H1 (cell line): Measurements from ENCODE around the gene GALK1. TPM values are rescaled to one million over a fixed set of nuclear protein-coding genes. Genes with fewer than 3 reads are reported as not detected.

Source experiments
- CTCF ChIA-PET: fragments of 300-600 bp; sonication (Branson Sonifier 250); formaldehyde crosslinking; loops from one replicate; lab custom pipeline; 2021; ENCODE audit not compliant: partially characterized antibody; lab: Charles Lee
- POLR2A ChIA-PET: fragments of 300-600 bp; sonication (Branson Sonifier 250); formaldehyde crosslinking; loops from one replicate; lab custom pipeline; 2021; ENCODE audit warnings: inconsistent platforms; ENCODE audit not compliant: partially characterized antibody; lab: Charles Lee
- DNase-seq, 2 experiments: peaks; one replicate each; pipeline versions ENCODE4 v3.0.0 to v3.0.0-alpha.2; 2010 to 2022; ENCODE audit warnings: low spot score in 2 of 2, low read depth in 1 of 2, mixed read lengths in 1 of 2
- FAIRE-seq: peaks from 2 replicates; lab custom pipeline; 2011; peaks lifted over from hg19 to GRCh38; lab: Jason Lieb, UNC
- H2AFZ ChIP-seq: 2 replicates; pipeline ENCODE4 v1.8.1; 2012; ENCODE audit warnings: low read length, inconsistent platforms
- H2AK5ac ChIP-seq: 2 replicates; pipeline ENCODE4 v1.6.1; 2013; ENCODE audit warnings: low read depth, low read length
- H2BK120ac ChIP-seq: replicated peaks from 2 replicates; pipeline ENCODE3; 2013; ENCODE audit warnings: low read depth, low read length, inconsistent platforms
- H2BK12ac ChIP-seq: 2 replicates; pipeline ENCODE4 v1.6.1; 2013; ENCODE audit warnings: low read depth, low read length
- H2BK15ac ChIP-seq: 2 replicates; pipeline ENCODE4 v1.6.1; 2013; ENCODE audit warnings: low read length
- H2BK20ac ChIP-seq: 2 replicates; pipeline ENCODE4 v1.6.1; 2013; ENCODE audit warnings: low read length
- H2BK5ac ChIP-seq: 2 replicates; pipeline ENCODE4 v1.6.1; 2013; ENCODE audit warnings: low read depth, low read length
- H3K14ac ChIP-seq: 2 replicates; pipeline ENCODE4 v1.6.1; 2013; ENCODE audit warnings: inconsistent platforms; ENCODE audit not compliant: insufficient read length
- H3K18ac ChIP-seq: 2 replicates; pipeline ENCODE4 v1.6.1; 2013; ENCODE audit warnings: low read length; ENCODE audit errors: extremely low read depth
- H3K23ac ChIP-seq: 2 replicates; pipeline ENCODE4 v1.6.1; 2013; ENCODE audit warnings: inconsistent platforms; ENCODE audit not compliant: insufficient read length
- H3K23me2 ChIP-seq: 2 replicates; pipeline ENCODE4 v1.6.1; 2013; ENCODE audit warnings: low read depth, low read length
- H3K27ac ChIP-seq: 2 replicates; pipeline ENCODE4 v1.6.1; 2011; ENCODE audit warnings: low read depth, low read length, inconsistent platforms
- H3K27me3 ChIP-seq, 4 experiments: replicated peaks in 1 of 4; 1 replicate in 1 of 4; 2 replicates in 3 of 4; pipeline versions ENCODE4 v1.6.1 to v1.8.1; 2011 to 2013; ENCODE audit warnings: low read length in 3 of 4, mild to moderate bottlenecking in 3 of 4, inconsistent platforms in 2 of 4, mixed read lengths in 2 of 4, moderate library complexity in 1 of 4; ENCODE audit not compliant: control insufficient read depth in 3 of 4, insufficient read depth in 3 of 4; ENCODE audit errors: extremely low read depth in 1 of 4
- H3K36me3 ChIP-seq, 4 experiments: 2 replicates each; pipeline versions ENCODE4 v1.6.1 to v1.8.1; 2011 to 2013; ENCODE audit warnings: mild to moderate bottlenecking in 4 of 4, low read length in 3 of 4, moderate library complexity in 2 of 4, control low read depth in 1 of 4, inconsistent platforms in 1 of 4; ENCODE audit not compliant: insufficient read depth in 4 of 4, control insufficient read depth in 2 of 4
- H3K4ac ChIP-seq: replicated peaks from 2 replicates; pipeline ENCODE3; 2013; ENCODE audit warnings: low read length, low read depth, mixed read lengths, inconsistent platforms; ENCODE audit not compliant: insufficient read length
- H3K4me1 ChIP-seq, 4 experiments: replicated peaks in 1 of 4; 1 replicate in 1 of 4; 2 replicates in 3 of 4; pipeline versions ENCODE4 v1.6.1 to v1.8.1; 2011 to 2013; ENCODE audit warnings: low read length in 3 of 4, inconsistent platforms in 2 of 4, mixed read lengths in 1 of 4; ENCODE audit not compliant: insufficient read depth in 4 of 4, control insufficient read depth in 3 of 4
- H3K4me2 ChIP-seq, 2 experiments: 2 replicates each; pipeline versions ENCODE4 v1.6.1 to v1.8.1; 2011 to 2013; ENCODE audit warnings: low read depth in 2 of 2, low read length in 2 of 2, control low read depth in 1 of 2, inconsistent platforms in 1 of 2, mild to moderate bottlenecking in 1 of 2; ENCODE audit not compliant: insufficient read depth in 1 of 2
- H3K4me3 ChIP-seq, 4 experiments: fragments of 200-600, 300-600 bp in 1 of 4; sonication (generic), shearing (Covaris generic), sonication (Bioruptor Twin) in 1 of 4; 2 replicates each; pipeline versions ENCODE4 v1.5.1 to v1.8.1; 2011 to 2016; ENCODE audit warnings: low read length in 4 of 4, low read depth in 3 of 4, control low read depth in 2 of 4, inconsistent platforms in 2 of 4, mild to moderate bottlenecking in 2 of 4, mixed read lengths in 1 of 4, moderate library complexity in 1 of 4; ENCODE audit not compliant: insufficient read depth in 2 of 4; ENCODE audit errors: extremely low read depth in 1 of 4
- H3K56ac ChIP-seq: replicated peaks from 2 replicates; pipeline ENCODE3; 2013; ENCODE audit warnings: low read depth, mild to moderate bottlenecking, mixed read lengths, low read length, inconsistent platforms; ENCODE audit not compliant: insufficient read length
- H3K79me1 ChIP-seq: 2 replicates; pipeline ENCODE4 v1.6.1; 2013; ENCODE audit warnings: low read depth, low read length, control low read depth
- H3K79me2 ChIP-seq, 2 experiments: 2 replicates each; pipeline versions ENCODE4 v1.6.1 to v1.8.1; 2012 to 2013; ENCODE audit warnings: low read length in 2 of 2, mild to moderate bottlenecking in 2 of 2, inconsistent platforms in 1 of 2; ENCODE audit not compliant: insufficient read depth in 2 of 2, control insufficient read depth in 1 of 2
- H3K9ac ChIP-seq, 4 experiments: replicated peaks in 1 of 4; 1 replicate in 1 of 4; 2 replicates in 3 of 4; pipeline versions ENCODE4 v1.6.1 to v1.8.1; 2011 to 2013; ENCODE audit warnings: low read depth in 3 of 4, low read length in 3 of 4, control low read depth in 2 of 4, mild to moderate bottlenecking in 2 of 4, moderate library complexity in 2 of 4, inconsistent platforms in 1 of 4; ENCODE audit errors: extremely low read depth in 1 of 4
- H3K9me3 ChIP-seq, 2 experiments: 2 replicates each; pipeline versions ENCODE4 v1.6.1 to v1.8.1; 2012 to 2013; ENCODE audit warnings: mild to moderate bottlenecking in 2 of 2, moderate library complexity in 2 of 2, control low read depth in 1 of 2, inconsistent platforms in 1 of 2, low read depth in 1 of 2, low read length in 1 of 2, mixed read lengths in 1 of 2; ENCODE audit not compliant: insufficient read depth in 2 of 2
- H4K20me1 ChIP-seq, 2 experiments: replicated peaks in 1 of 2; 2 replicates each; pipeline versions ENCODE3 to v1.8.1; 2011 to 2013; ENCODE audit warnings: inconsistent platforms in 2 of 2, low read length in 2 of 2, mild to moderate bottlenecking in 1 of 2; ENCODE audit not compliant: insufficient read depth in 2 of 2, control insufficient read depth in 1 of 2
- H4K5ac ChIP-seq: 2 replicates; pipeline ENCODE4 v1.6.1; 2013; ENCODE audit warnings: low read length, low read depth, mixed read lengths, inconsistent platforms; ENCODE audit not compliant: insufficient read length
- H4K8ac ChIP-seq: 2 replicates; pipeline ENCODE4 v1.8.0; 2013; ENCODE audit warnings: mild to moderate bottlenecking, moderate library complexity, low read length, inconsistent platforms; ENCODE audit not compliant: insufficient read depth; ENCODE audit errors: extremely low read depth
- H4K91ac ChIP-seq: replicated peaks from 2 replicates; pipeline ENCODE3; 2013; ENCODE audit warnings: low read length, mixed read lengths, inconsistent platforms; ENCODE audit not compliant: insufficient read length
- BRCA1 ChIP-seq: IDR thresholded peaks from 2 replicates; pipeline ENCODE4 v1.6.1; 2012; ENCODE audit warnings: low read depth, low read length, improper control_type of control experiment
- CBX5 ChIP-seq: fragments of 300-800, 300-1000 bp; sonication (generic); IDR thresholded peaks from 2 replicates; pipeline ENCODE4 v1.7.1; 2016; ENCODE audit warnings: antibody characterized with exemption, low read length, low read depth
- CHD1 ChIP-seq: IDR thresholded peaks from 2 replicates; pipeline ENCODE4 v1.6.1; 2012; ENCODE audit warnings: low read depth, low read length, improper control_type of control experiment
- EP300 ChIP-seq, 2 experiments: IDR thresholded peaks; 1 replicate in 1 of 2; 2 replicates in 1 of 2; pipeline ENCODE4 v1.6.1; 2011 to 2012; ENCODE audit warnings: low read depth in 2 of 2, low read length in 2 of 2, mild to moderate bottlenecking in 2 of 2, borderline replicate concordance in 1 of 2, inconsistent platforms in 1 of 2, moderate library complexity in 1 of 2
- FOSL1 ChIP-seq: IDR thresholded peaks from 2 replicates; pipeline ENCODE4 v1.6.1; 2011; ENCODE audit warnings: mild to moderate bottlenecking, low read depth, low read length, moderate library complexity; ENCODE audit not compliant: insufficient read depth
- GABPA ChIP-seq: IDR thresholded peaks from 2 replicates; pipeline ENCODE4 v1.6.1; 2011; ENCODE audit warnings: mild to moderate bottlenecking, low read length, moderate library complexity, borderline replicate concordance; ENCODE audit not compliant: insufficient read depth
- KDM1A ChIP-seq: fragments of 200-600, 300-600 bp; sonication (generic); IDR thresholded peaks from 2 replicates; pipeline ENCODE4 v1.7.1; 2016; ENCODE audit warnings: mild to moderate bottlenecking, low read length, borderline replicate concordance
- KDM4A ChIP-seq: IDR thresholded peaks from one replicate; pipeline ENCODE4 v1.7.1; 2012; ENCODE audit warnings: low read depth, mild to moderate bottlenecking, moderate library complexity, low read length, inconsistent platforms; ENCODE audit not compliant: severe bottlenecking
- KDM5A ChIP-seq: fragments of 200-600 bp; IDR thresholded peaks from 2 replicates; pipeline ENCODE4 v1.7.1; 2012; ENCODE audit warnings: mild to moderate bottlenecking, low read length, inconsistent platforms, mixed read lengths
- MAFK ChIP-seq: IDR thresholded peaks from 2 replicates; pipeline ENCODE4 v1.6.1; 2012; ENCODE audit warnings: low read depth, mild to moderate bottlenecking, improper control_type of control experiment, low read length
- RBBP5 ChIP-seq: IDR thresholded peaks from 2 replicates; pipeline ENCODE4 v1.7.1; 2012; ENCODE audit warnings: low read depth, mild to moderate bottlenecking, inconsistent platforms, low read length, moderate library complexity, borderline replicate concordance
- TAF1 ChIP-seq: IDR thresholded peaks from 2 replicates; pipeline ENCODE4 v1.6.1; 2011; ENCODE audit warnings: mild to moderate bottlenecking, low read depth, low read length
- TCF12 ChIP-seq: IDR thresholded peaks from 2 replicates; pipeline ENCODE4 v1.6.1; 2011; ENCODE audit warnings: low read depth, mild to moderate bottlenecking, low read length
- TEAD4 ChIP-seq: IDR thresholded peaks from 2 replicates; pipeline ENCODE4 v1.6.1; 2012; ENCODE audit warnings: low read depth, low read length, inconsistent platforms, mixed read lengths
- YY1 ChIP-seq: IDR thresholded peaks from 2 replicates; pipeline ENCODE4 v1.6.1; 2011; ENCODE audit warnings: low read depth, mild to moderate bottlenecking, low read length
- WGBS, 2 experiments: shearing (Covaris generic) in 1 of 2; methylation state at CpG; one replicate each; pipeline versions ENCODE4 v1.1.6 to v1.1.7; 2013 to 2015; ENCODE audit warnings: low lambda C conversion rate in 2 of 2, mixed read lengths in 2 of 2, inconsistent platforms in 1 of 2, low coverage in 1 of 2, missing lambda C conversion rate in 1 of 2; ENCODE audit not compliant: insufficient replicate concordance in 2 of 2, insufficient coverage in 1 of 2, insufficient read length in 1 of 2; ENCODE audit errors: extremely low coverage in 1 of 2, missing lambda C conversion rate in 1 of 2; 5-methylcytosine and 5-hydroxymethylcytosine counted together
- polyA plus RNA-seq, 7 experiments: library from polyadenylated mRNA; depleted of rRNA in 3 of 7; stranded (reverse) in 5 of 7; unstranded in 2 of 7; fragments of >200 nt in 5 of 7; fragments of 200-250 nt in 2 of 7; gene quantifications; 1 replicate in 5 of 7; 2 replicates in 1 of 7; 4 replicates in 1 of 7; pipeline versions ENCODE4 v1.2.1 to v1.2.3, GENCODE V29; 2011 to 2013; ENCODE audit warnings: missing spikeins in 2 of 7, mixed read lengths in 2 of 7
- total RNA-seq: library from RNA; stranded (reverse); fragmentation: NEBNext Ultra II Directional; extraction: Animal tissue kit (Norgen Biotek cat#: 25700); gene quantifications from 2 replicates; pipeline ENCODE4 v1.2.1, GENCODE V29; 2021

Gene GALK1
- total and polyA plus RNA-seq, 2 of the 8 experiments (the other 6 are each of a cell fraction or from before 2014, with no cell fraction given): 34.1 to 47.9 TPM

DNA sequence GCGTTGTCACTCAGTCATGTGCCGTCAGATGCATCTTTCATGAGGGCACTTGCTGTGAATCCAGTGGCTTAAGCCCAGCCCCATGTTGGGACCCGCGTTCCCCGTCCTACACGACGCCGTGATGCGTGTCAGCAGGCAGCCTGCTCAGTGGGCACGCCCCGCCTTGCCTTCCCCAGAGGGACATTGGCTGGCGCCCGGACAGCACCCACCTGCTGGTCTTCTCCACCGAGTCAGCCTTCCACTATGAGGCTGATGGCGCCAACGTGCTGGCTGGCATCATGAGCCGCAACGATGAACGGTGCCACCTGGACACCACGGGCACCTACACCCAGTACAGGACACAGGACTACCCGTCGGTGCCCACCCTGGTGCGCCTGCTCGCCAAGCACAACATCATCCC, 34.9 kb downstream of the GALK1 start:
- Histone ChIP-seq H3K9me3 (no peaks in the 10 kb centered on the region), H3K27ac (no peak overlapping the region), H3K4me3 (no peak overlapping the region), H4K5ac (no peak overlapping the region), H3K36me3 (no peaks in the 10 kb centered on the region), H2AK5ac (no peak overlapping the region), H2BK5ac (no peak overlapping the region), H3K79me1 (no peaks in the 10 kb centered on the region), H4K91ac (no peak overlapping the region), H2BK120ac (no peak overlapping the region), H4K20me1 (peaks cover 0 to 5% of the 10 kb centered on the region in 2 experiments), H3K9ac (no peak overlapping the region), H4K8ac (no peak overlapping the region; the same call in 1 of the 2 replicates), H3K27me3 (no peaks in the 10 kb centered on the region), H3K56ac (no peak overlapping the region), H3K23me2 (no peaks in the 10 kb centered on the region), H3K4me1 (no peaks in the 10 kb centered on the region; a peak in 2 of 7 replicates), H3K79me2 (no peaks in the 10 kb centered on the region), H3K18ac (no peak overlapping the region), H2BK20ac (no peak overlapping the region), H2AFZ (no peak overlapping the region), H2BK15ac (no peak overlapping the region), H3K4me2 (no peak overlapping the region), H3K4ac (no peak overlapping the region), H3K23ac (no peak overlapping the region), H3K14ac (no peak overlapping the region), H2BK12ac (no peak overlapping the region)
- DNase-seq (no peak), FAIRE-seq (no peak)
- CTCF ChIA-PET: interaction anchor here (0.7 to 4.8 kb wide), 14 partner anchors 8 to 139 kb away, joined by 3 to 44 read pairs (median 4); partner anchors contain the start of gene SMIM5
- 94% methylated on average over 22 of the region's 24 CpGs; no CpG with 5 or more reads in 1 of the 2 experiments for WGBS, 2 experiments
- POLR2A ChIA-PET: interaction anchor here (0.7 to 1.7 kb wide), 5 partner anchors 8 to 101 kb away, joined by 3 to 4 read pairs (median 4); partner anchors contain the start of gene ITGB4
- no peak for TF ChIP-seq CBX5
- TF ChIP-seq KDM1A: no peak
- no peak for TF ChIP-seq KDM4A
- no peak for TF ChIP-seq KDM5A
- no peak for TF ChIP-seq TCF12
- no peak for TF ChIP-seq TAF1
- TF ChIP-seq RBBP5: no peak
- TF ChIP-seq BRCA1: no peak
- no peak for TF ChIP-seq CHD1
- no peak for TF ChIP-seq MAFK
- no peak for TF ChIP-seq GABPA
- TF ChIP-seq TEAD4: no peak
- TF ChIP-seq EP300 (IDR thresholded peaks at IDR 0.05; ENCODE audit: borderline replicate concordance in 1 of 2, low read depth in 2 of 2, low read length in 2 of 2): no peak
- TF ChIP-seq YY1: no peak
- no peak for TF ChIP-seq FOSL1
